Heart left ventricle (tissue), 16 donors: ENCODE measurements around the gene STK33. TPM values are rescaled to one million over a fixed set of nuclear protein-coding genes. Genes with fewer than 3 reads are reported as not detected.

Source experiments
- ATAC-seq, 4 donors: fragments of 200-7000 bp; cut with Tn5 transposase; one replicate each; pipeline ENCODE4 v1.9.1; 2020 to 2022; ENCODE audit warnings: moderate library complexity in 4 of 4, mild to moderate bottlenecking in 3 of 4, moderate number of reproducible peaks in 1 of 4
- DNase-seq, 5 donors: peaks; one replicate each; pipeline ENCODE4 v3.0.0-alpha.2; 2020
- H3K27ac ChIP-seq, 12 donors: fragments of 200-600 bp; sonication (generic) in 4 of 12; one replicate each; pipeline versions ENCODE4 v1.5.0 to v1.8.0; 2016 to 2022; ENCODE audit warnings: mild to moderate bottlenecking in 2 of 12
- H3K27me3 ChIP-seq, 9 donors: fragments of 200-600 bp; sonication (generic) in 2 of 9; one replicate each; pipeline versions ENCODE4 v1.5.1 to v1.8.0; 2016 to 2022; ENCODE audit warnings: mild to moderate bottlenecking in 3 of 9
- H3K36me3 ChIP-seq, 9 donors: fragments of 200-600 bp; sonication (generic) in 2 of 9; one replicate each; pipeline versions ENCODE4 v1.5.0 to v1.8.0; 2018 to 2022; ENCODE audit warnings: mild to moderate bottlenecking in 2 of 9
- H3K4me1 ChIP-seq, 12 donors: fragments of 200-600 bp; sonication (generic) in 4 of 12; one replicate each; pipeline versions ENCODE4 v1.5.0 to v1.8.0; 2016 to 2022; ENCODE audit warnings: mild to moderate bottlenecking in 3 of 12
- H3K4me3 ChIP-seq, 12 donors: fragments of 200-600 bp; sonication (generic) in 4 of 12; one replicate each; pipeline versions ENCODE4 v1.5.0 to v1.8.0; 2017 to 2022; ENCODE audit warnings: mild to moderate bottlenecking in 9 of 12, moderate library complexity in 4 of 12
- H3K9me3 ChIP-seq, 12 donors: fragments of 200-600 bp; sonication (generic) in 4 of 12; one replicate each; pipeline versions ENCODE4 v1.5.0 to v1.8.0; 2016 to 2022; ENCODE audit warnings: mild to moderate bottlenecking in 1 of 12
- POLR2A ChIP-seq, 2 donors: fragments of 450-650 bp; IDR thresholded peaks; one replicate each; pipeline ENCODE4 v1.6.1; 2017; ENCODE audit warnings: antibody characterized with exemption in 2 of 2, mild to moderate bottlenecking in 2 of 2, moderate library complexity in 2 of 2
- WGBS, 4 donors: extraction: QIAGEN DNeasy Blood & Tissue Kit in 2 of 4; methylation state at CpG; one replicate each; pipeline versions ENCODE4 v1.1.5 to v1.1.7; 2013 to 2018; 5-methylcytosine and 5-hydroxymethylcytosine counted together
- intact Hi-C, 10 donors: fragments of 100-400 bp; cut with DNase I; formaldehyde crosslinking; loops; one replicate each; pipeline versions ENCODE4 v1.11.1 to v1.14.2; 2022
- polyA plus RNA-seq, 2 donors: library from polyadenylated mRNA; stranded (reverse); fragments of 200-250 nt; gene quantifications; one replicate each; pipeline ENCODE4 v1.2.3, GENCODE V29; 2013
- total RNA-seq, 9 donors: library from RNA; depleted of rRNA in 2 of 9; stranded (reverse); fragments of >200 nt in 2 of 9; fragmentation: NEBNext Ultra II Directional in 3 of 9; extraction: Animal tissue kit (Norgen Biotek cat#: 25700) in 3 of 9; gene quantifications; one replicate each; pipeline versions ENCODE4 v1.1.0 to v1.2.4, GENCODE V29; 2016 to 2023
- TF ChIP-seq, protein P1 (sequence below), 12 donors: fragments of 200-600 bp; sonication (generic) in 4 of 12; IDR thresholded peaks; one replicate each; pipeline versions ENCODE4 v1.5.0 to v1.8.0; 2018 to 2022; ENCODE audit warnings: antibody characterized with exemption in 12 of 12, mild to moderate bottlenecking in 5 of 12
- donor health status: ischemic (EF 13 %, LVEDD 7.1; RV severe dilation, severe dysfunction).
- donor health status: healthy with polysubstance abuse.
- donor health status: DM: no; HTN: yes; CAD: no.
- donor health status: DM: no; HTN: no; CAD: no.
- donor health status: ischemic (EF 25% LVEDD 6.9; RV normal size, moderate dysfunction).
- donor health status: ischemic (EF 25% LVEDD 5.7; RV mildly dilated, moderate dysfunction).
- donor health status: healthy.
- donor health status: DM: yes; HTN: yes; CAD: no.
- donor health status: ischemic (EF 35%, LVEDD 5.7; RV mildly dilated, moderate dysfunction).
- donor health status: nonischemic (EF 11% LVEDD 7.7; RV severe dilation, severe dysfunction).
- donor health status: DM: yes; HTN: yes; CAD: no.
- donor health status: PGD.
- donor health status: ischemic (EF 29% LVEDD 5.4; RV normal size, mild dysfunction).
- donor health status: nonischemic (EF 23%, LVEDD 6.1; RV moderate dilation, normal function).

Gene STK33
- total and polyA plus RNA-seq, 11 donors: 9.9 to 41.5 (median 25.3) TPM

DNA sequence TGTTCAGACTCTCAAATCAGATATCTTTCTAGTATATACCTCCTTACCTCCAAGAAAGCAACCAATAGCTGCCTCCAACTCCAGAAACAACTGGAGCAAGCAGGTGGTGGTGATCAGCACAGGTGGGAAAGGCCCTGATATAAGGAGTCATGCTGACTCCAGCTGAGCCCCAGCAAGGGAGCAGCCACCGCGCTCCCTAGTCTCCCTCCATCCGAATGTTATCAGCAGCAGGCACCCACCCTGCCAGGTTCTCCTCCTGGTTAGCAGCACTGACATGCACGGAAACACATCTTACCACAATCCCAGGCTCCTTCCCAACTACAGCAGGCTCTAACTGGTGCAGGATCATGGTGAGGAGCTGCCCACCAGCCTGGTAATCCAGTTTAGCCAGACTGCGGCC lies 18.5 kb upstream of the STK33 start:
- 82 to 91% (median 87%) methylated on average over 5 of the region's 5 CpGs for WGBS, 4 donors
- ATAC-seq (no peak), DNase-seq (no peak)
- intact Hi-C loops: no loop called here
- TF ChIP-seq POLR2A (IDR thresholded peaks at IDR 0.05): no peak
- TF ChIP-seq, protein P1, sequence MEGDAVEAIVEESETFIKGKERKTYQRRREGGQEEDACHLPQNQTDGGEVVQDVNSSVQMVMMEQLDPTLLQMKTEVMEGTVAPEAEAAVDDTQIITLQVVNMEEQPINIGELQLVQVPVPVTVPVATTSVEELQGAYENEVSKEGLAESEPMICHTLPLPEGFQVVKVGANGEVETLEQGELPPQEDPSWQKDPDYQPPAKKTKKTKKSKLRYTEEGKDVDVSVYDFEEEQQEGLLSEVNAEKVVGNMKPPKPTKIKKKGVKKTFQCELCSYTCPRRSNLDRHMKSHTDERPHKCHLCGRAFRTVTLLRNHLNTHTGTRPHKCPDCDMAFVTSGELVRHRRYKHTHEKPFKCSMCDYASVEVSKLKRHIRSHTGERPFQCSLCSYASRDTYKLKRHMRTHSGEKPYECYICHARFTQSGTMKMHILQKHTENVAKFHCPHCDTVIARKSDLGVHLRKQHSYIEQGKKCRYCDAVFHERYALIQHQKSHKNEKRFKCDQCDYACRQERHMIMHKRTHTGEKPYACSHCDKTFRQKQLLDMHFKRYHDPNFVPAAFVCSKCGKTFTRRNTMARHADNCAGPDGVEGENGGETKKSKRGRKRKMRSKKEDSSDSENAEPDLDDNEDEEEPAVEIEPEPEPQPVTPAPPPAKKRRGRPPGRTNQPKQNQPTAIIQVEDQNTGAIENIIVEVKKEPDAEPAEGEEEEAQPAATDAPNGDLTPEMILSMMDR (IDR thresholded peaks at IDR 0.05): no peak
- Histone ChIP-seq H3K36me3 (peaks cover 0 to 29% (median 5%) of the 10 kb centered on the region in 9 donors), H3K27ac (no peak overlapping the region), H3K4me3 (no peak overlapping the region), H3K27me3 (no peaks in the 10 kb centered on the region), H3K4me1 (peaks cover 0 to 10% (median 1%) of the 10 kb centered on the region in 12 donors), H3K9me3 (no peaks in the 10 kb centered on the region)

DNA sequence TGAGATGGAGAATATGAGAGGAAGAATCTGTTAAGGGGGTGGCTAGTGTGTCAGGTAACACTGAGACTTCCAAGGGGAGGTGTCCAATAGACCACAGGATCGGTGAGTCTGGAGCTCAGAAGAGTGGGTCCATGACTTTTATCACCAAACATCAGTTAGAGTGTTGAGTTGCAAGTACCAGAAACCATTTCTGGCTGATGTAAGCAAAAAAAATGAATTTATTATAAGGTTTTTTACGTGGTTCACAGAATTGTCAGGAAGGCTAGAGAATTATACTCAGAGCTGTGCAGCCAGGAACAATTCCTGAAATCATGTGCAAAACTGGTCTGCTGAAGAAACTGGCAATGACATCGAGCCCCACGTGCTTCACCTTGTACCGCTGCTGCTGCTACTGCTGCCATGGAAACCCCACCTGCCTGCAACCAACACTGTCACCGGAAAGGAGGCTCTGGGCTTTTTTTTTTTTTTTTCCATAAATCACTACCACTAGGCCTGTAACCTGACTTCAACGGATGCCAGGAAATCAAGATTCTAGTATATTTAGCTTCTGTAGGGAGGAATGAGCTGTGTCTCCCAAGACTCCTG lies 16.6 kb upstream of the STK33 start:
- H3K4me1 ChIP-seq: peaks cover 0 to 10% (median 1%) of the 10 kb centered on the region in 12 donors
- intact Hi-C loops: no loop called here
- H3K4me3 ChIP-seq: no peak overlapping the region
- no peak for TF ChIP-seq POLR2A (IDR thresholded peaks at IDR 0.05)
- TF ChIP-seq, protein P1 (IDR thresholded peaks at IDR 0.05): no peak
- H3K27ac ChIP-seq: no peak overlapping the region
- H3K27me3 ChIP-seq: no peaks in the 10 kb centered on the region
- no peaks in the 10 kb centered on the region for H3K9me3 ChIP-seq
- WGBS, 4 donors: 38 to 78% (median 67%) methylated on average over 7 of the region's 7 CpGs
- H3K36me3 ChIP-seq: peaks cover 0 to 10% (median 0%) of the 10 kb centered on the region in 9 donors
- DNase-seq (no peak), ATAC-seq (no peak)

DNA sequence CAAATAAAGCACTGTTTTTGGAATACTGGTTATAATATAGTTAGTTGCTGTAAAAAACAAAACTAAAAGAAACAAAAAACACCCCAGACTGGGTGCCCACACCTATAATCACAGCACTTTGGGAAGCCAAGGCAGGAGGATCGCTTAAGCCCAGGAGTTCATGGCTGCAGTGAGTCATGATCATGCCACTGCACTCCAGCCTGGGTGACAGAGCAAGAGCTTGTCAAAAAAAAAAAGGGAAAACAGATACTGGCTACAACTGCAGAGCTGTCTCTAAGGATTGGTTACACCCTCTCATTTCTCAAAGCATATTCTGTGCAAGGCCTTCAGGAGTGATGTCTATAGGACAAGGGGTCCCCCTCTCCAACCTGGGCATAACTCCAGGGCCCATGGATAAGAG lies 14.6 kb upstream of the STK33 start:
- H3K4me1 ChIP-seq: peaks cover 0 to 10% (median 1%) of the 10 kb centered on the region in 12 donors
- peak in 3 of 4 donors; percentile 11 to 75 (median 29) for ATAC-seq
- no peaks in the 10 kb centered on the region for H3K27me3 ChIP-seq
- no peaks in the 10 kb centered on the region for H3K36me3 ChIP-seq
- 56 to 69% (median 62%) methylated on average over 1 of the region's 1 CpG for WGBS, 4 donors
- H3K4me3 ChIP-seq: no peak overlapping the region
- H3K27ac ChIP-seq: peak overlapping the region in 1 of 12 donors; percentile 46
- TF ChIP-seq, protein P1 (IDR thresholded peaks at IDR 0.05): no peak
- no peak for TF ChIP-seq POLR2A (IDR thresholded peaks at IDR 0.05)
- DNase-seq: no peak
- intact Hi-C loops: no loop called here
- H3K9me3 ChIP-seq: no peaks in the 10 kb centered on the region

DNA sequence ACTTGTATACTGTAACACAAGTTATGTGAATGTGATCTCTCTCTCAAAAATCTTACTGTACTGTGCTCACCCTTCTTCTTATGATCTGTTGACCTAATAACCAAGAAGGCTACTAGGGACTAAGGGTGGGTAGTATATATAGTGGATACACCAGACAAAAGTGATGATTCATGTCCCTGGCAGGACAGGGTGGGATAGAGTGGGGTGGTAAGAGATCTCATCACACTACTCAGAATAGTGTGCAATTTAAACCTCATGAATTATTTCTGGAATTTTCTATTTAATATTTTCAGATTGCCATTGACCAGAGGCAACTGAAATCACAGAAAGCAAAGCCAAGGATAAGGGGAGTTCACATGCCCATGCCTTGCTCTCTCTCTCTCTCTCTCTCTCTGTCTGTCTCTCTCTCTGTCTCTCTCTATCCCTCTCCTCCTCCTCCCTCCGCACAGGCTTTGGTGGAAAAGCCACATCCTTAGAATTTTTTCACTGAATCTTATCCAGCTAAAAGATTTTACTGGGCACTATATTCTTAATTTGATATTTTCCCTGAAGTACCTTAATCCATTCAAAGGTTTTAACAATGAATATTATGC lies 12.0 kb upstream of the STK33 start:
- 81 to 93% (median 89%) methylated on average over 1 of the region's 1 CpG for WGBS, 4 donors
- no peak for ATAC-seq

More for the DNA sequence above, 12.0 kb upstream of the STK33 start:
- H3K36me3 ChIP-seq: no peaks in the 10 kb centered on the region
- intact Hi-C loops: no loop called here
- peaks cover 0 to 10% (median 1%) of the 10 kb centered on the region in 12 donors for H3K4me1 ChIP-seq
- H3K27ac ChIP-seq: no peak overlapping the region
- no peaks in the 10 kb centered on the region for H3K27me3 ChIP-seq
- no peak overlapping the region for H3K4me3 ChIP-seq
- TF ChIP-seq, protein P1 (IDR thresholded peaks at IDR 0.05): no peak
- no peak for TF ChIP-seq POLR2A (IDR thresholded peaks at IDR 0.05)
- no peaks in the 10 kb centered on the region for H3K9me3 ChIP-seq
- no peak for DNase-seq
